Kidney glomerular epithelial cell (primary cell): Measurements from ENCODE around the gene UBQLN3.

Source experiments
- DNase-seq: peaks from one replicate; lab custom pipeline; 2025; lab: John Stamatoyannopoulos, UW

UBQLN3 gene

GRCh38 chr11:5505363-5506048 lies 4.3 kb downstream of the UBQLN3 start:
- DNase-seq, result no peak

DNA sequence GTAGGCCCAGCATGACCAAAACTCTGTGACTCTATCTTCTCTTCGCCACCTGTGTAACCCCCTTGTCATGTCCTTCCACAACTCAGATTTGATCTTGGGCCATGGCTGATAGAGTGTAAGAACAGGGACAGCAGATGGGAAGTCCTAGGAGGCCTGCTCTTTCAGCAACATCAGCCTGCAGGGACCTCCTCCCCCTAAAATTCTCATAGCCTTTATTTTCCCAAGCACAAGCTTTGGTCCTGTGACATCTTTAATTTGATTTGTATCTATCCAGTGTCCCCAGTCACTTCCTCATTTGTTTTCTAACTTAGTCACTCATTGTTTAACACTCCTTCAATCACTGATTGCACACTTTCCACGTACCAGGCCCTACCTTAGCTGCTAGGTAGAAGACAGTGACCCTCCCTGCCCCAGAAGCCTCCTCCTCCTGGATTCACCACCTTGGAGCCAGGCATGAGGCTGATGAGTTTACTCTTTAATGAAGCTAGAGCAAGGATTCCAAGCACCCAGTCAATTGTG lies 5.3 kb downstream of the UBQLN3 start:
- DNase-seq, result peak; percentile 25

DNA sequence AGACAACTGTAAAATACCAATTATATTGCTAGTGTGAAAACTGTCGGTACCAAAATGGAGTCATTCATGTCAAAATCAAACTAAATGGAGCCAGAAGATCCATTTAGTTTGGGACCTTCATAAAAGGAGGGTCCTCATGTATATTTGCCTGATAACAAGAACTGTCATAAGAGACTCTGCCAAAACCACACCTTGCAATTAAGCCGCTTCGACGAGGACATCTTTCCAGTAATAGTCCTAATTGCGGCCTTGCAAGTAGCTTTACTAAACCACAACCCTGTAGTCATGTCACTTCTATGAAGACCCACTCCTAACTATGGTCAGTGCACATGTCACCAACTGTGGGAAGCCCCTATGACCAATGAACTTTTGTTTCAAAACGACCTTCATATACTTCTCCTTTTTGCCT lies 9.4 kb downstream of the UBQLN3 start:
- no peak for DNase-seq

DNA sequence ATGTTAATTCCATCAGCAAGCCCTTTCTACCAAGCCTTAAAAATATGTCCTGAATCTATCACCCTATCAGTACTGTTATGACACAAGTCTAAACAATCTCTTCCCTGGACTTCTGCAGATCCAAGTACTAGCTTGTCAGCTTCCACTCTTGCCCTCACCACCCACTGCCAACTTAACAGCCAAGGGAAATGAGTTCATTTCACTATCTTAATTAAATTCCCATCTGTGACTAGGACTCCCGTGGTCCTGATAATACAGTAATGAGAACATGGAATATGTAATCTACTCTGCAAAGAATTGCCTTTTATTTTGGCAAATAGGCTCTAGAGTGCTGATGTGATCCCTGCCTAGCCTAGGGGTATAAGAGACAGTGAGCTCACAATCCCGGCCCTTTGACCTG lies 10.1 kb downstream of the UBQLN3 start:
- no peak for DNase-seq

DNA sequence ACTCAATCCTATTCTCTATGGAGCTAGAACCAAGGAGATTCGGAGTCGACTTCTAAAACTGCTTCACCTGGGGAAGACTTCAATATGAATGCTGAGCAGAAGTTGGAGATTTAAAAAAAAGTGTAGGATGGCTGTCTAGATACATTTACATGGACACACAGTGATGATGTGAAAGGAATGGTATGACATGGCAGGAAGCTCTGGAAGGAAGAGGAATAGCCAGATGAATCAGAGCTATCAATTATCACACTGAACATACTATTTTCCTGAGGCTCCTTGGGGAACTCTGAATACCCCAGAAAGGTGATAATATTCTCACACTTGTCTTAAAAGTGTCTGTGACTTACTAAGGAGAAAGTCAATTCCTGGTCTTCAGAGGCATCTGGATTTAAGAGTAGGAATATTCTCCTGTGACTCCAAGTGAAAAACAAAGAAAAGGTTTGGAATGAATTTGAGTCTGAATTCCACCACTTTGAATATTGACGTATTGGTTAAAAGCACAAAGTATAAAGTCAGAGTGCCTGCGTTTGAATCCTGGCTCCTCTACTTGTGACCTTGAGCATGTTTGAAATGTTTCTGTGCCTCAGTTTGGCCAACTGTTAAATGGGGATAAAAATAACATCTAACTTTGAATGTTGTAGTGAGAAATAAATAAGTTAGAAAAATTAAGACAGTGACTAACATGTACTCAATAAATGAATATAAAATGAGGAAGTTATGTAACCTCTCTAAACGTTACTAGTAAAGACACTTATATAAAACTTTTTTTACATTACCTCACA lies 20.0 kb downstream of the UBQLN3 start:
- no peak for DNase-seq

GRCh38 chr11:5488798-5489399 lies 20.9 kb downstream of the UBQLN3 start:
- DNase-seq, result no peak

GRCh38 chr11:5488385-5488784 lies 21.4 kb downstream of the UBQLN3 start, which contains the start of gene OR52D1:
OR52D1 (plus strand) TSS chr11:5488685; CDS start chr11:5488707, 22 bp downstream.
- DNase-seq, result no peak

DNA sequence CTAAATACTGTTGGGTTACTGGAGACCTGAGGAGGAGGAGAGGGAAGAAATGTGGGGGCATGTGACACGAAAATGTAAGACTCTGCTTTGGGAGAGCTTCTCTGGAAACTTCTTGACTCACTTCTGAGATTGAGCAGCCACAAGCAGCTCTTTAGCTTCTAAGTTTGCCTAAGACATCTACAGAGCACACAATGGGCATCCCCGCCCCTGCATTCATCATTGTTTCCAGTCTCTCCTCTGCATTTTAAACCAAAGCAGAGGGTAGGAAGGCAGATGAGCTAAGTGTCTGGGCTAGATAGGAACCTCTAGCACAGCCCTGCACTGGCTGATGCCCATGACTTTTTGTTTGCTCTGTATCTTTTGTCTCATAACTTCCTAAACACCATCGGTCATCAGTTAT lies 23.3 kb downstream of the UBQLN3 start:
- DNase-seq, result no peak

DNA sequence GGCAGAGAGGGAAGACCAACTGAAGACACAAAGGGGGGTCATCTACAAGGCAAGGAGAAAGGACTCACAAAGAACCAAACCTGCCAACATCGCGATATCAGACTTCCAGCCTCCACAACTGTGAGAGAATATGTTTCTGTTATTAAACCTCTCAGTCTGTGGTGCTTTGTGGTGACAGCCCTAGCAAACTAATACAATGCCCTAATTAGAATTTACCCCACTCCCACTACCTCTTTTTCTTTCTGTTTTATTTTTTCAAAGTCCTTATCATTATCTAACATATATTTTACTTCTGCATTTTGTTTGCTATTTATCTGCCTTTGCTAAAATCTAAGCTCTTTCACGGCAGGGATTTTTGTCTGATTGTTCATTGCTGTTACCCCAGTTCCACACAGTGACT lies 23.8 kb downstream of the UBQLN3 start:
- DNase-seq, result no peak

- DNase-seq, result peak; percentile 43
These were observed 33.5 kb downstream of the UBQLN3 start for GRCh38 chr11:5476186-5476819.

- no peak for DNase-seq
These were observed 35.8 kb downstream of the UBQLN3 start for GRCh38 chr11:5473921-5474320.

DNA sequence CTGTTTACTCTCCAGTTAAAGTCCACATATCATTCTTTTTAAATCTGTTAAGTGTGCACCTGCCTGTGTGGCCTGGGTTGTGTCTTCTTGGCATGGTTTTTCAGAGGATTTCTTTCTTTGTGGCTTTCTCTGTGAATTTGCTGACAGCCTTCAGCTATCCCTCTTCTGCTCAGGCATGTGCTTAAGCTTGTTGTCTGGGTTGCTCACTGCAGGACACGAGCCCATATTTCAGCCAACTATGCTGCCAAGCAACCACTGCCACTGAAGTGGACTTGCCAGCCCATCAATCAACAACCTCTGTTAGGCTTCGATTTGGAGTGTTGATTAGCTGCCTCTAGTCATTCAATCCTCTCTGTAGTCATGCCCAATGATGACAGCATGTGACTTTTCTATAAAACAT lies 42.2 kb downstream of the UBQLN3 start:
- no peak for DNase-seq

- DNase-seq, result no peak
These were observed 48.7 kb downstream of the UBQLN3 start for GRCh38 chr11:5460983-5461621.
